C4-2B (cell line): Measurements from ENCODE around the gene CDKN1A.

Experiments
- CTCF ChIP-seq: fragments of 450-650 bp; conservative IDR thresholded peaks from 2 replicates; pipeline ENCODE4 v1.5.1; 2017; ENCODE audit warnings: mild to moderate bottlenecking
- ZFX ChIP-seq: fragments of 450-650 bp; IDR thresholded peaks from 2 replicates; pipeline ENCODE4 v1.6.1; 2017

GRCh38 chr6:36683145-36683655 is 4.7 kb downstream of the CDKN1A start:
- TF ChIP-seq CTCF (no peak), ZFX (no peak)
